Measurements from ENCODE around the gene MRPL16.

MRPL16 gene

DNA sequence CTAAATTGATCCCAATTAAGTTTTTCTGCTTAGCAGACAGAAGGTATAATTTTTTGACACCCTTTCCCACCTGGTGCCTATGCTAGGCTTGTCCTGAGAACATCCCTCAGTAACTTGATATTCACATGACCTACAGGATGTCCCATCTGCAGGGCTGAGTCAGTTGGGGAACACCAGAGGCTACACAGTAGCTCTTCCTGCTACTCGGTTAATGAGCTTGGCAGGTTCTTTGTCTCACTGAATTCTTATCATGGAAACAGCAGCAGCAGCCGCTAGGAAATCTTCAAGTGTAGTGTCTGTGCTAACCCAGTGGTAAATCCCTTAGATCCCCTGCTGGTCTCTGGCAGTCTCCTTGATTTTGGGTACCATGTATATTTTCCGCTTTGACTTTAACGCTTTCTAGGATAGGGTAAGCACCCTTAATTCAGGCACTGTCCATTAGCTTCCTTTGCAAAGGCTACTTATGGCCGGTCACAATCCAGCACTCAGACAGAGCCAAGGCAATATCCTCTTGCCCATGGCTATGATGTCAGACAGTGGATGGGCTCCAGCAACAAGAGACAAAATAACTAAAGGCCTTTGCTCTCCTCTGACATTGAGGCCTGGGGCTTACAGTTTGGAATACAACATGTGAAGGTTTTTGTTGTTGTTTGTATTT lies 8.5 kb downstream of the MRPL16 start:
- Histone ChIP-seq H3K9me2 (replicated peaks; ENCODE audit: insufficient read depth, low read length) (no peaks in the 10 kb centered on the region), H3K27ac (ENCODE audit: low read depth, low read length) (no peak overlapping the region), H3K4me3 (ENCODE audit: insufficient read depth, low read length, poor library complexity, severe bottlenecking) (no peak overlapping the region), H3K9ac (ENCODE audit: low read length) (no peak overlapping the region), H3K27me3 (ENCODE audit: low read length) (no peaks in the 10 kb centered on the region), H3K9me3 (ENCODE audit: insufficient read depth, low read length) (no peaks in the 10 kb centered on the region), H3K79me2 (ENCODE audit: insufficient read depth, low read length) (no peaks in the 10 kb centered on the region), H3F3A (ENCODE audit: insufficient read depth) (no peaks in the 10 kb centered on the region), H3K36me3 (ENCODE audit: low read length) (0 out of 2 replicates have a peak, but pooled peaks cover 4% of the 10 kb centered on the region), H3K4me2 (ENCODE audit: low read depth, low read length, poor library complexity, severe bottlenecking) (no peak overlapping the region), H2AFZ (ENCODE audit: low read depth, low read length, severe bottlenecking) (no peak overlapping the region), H4K20me1 (ENCODE audit: low read depth, low read length) (no peaks in the 10 kb centered on the region)
- TF ChIP-seq, protein P1, sequence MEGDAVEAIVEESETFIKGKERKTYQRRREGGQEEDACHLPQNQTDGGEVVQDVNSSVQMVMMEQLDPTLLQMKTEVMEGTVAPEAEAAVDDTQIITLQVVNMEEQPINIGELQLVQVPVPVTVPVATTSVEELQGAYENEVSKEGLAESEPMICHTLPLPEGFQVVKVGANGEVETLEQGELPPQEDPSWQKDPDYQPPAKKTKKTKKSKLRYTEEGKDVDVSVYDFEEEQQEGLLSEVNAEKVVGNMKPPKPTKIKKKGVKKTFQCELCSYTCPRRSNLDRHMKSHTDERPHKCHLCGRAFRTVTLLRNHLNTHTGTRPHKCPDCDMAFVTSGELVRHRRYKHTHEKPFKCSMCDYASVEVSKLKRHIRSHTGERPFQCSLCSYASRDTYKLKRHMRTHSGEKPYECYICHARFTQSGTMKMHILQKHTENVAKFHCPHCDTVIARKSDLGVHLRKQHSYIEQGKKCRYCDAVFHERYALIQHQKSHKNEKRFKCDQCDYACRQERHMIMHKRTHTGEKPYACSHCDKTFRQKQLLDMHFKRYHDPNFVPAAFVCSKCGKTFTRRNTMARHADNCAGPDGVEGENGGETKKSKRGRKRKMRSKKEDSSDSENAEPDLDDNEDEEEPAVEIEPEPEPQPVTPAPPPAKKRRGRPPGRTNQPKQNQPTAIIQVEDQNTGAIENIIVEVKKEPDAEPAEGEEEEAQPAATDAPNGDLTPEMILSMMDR (IDR thresholded peaks at IDR 0.05; ENCODE audit: insufficient read depth, low read length, poor library complexity, severe bottlenecking): no peak
- TF ChIP-seq EZH2phosphoT487 (conservative IDR thresholded peaks at IDR 0.05; ENCODE audit: low read length): no peak

DNA sequence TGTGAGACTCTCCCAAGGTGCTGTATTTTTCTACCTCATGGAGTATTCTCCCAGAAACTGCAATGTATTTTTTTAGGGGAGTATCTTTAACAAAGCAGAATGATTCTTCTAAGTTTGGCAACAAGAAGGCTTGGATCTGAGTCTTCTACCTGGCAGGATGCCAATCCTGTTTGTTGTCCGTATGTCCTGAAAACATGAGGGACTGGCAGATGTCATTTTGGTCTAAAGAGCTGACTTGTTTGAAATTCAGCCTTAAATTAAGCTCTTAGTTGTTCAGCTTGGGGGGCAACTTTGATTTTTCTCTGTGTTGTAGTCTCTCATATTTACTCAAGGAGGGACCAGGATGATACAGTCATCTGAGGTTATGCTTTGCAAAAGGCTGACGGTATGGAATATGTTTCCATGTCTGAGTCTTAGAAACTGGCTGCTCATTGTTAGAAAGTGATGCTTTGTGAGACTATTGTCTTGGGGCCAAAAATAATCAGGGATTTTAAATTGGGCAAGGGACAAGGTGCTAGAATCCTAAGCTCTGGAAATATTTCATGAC lies 9.3 kb downstream of the MRPL16 start:
- Histone ChIP-seq H3K9me2 (replicated peaks; ENCODE audit: insufficient read depth, low read length) (no peaks in the 10 kb centered on the region), H3K9ac (ENCODE audit: low read length) (no peak overlapping the region), H3K27me3 (ENCODE audit: low read length) (no peaks in the 10 kb centered on the region), H3F3A (ENCODE audit: insufficient read depth) (no peaks in the 10 kb centered on the region), H3K9me3 (ENCODE audit: insufficient read depth, low read length) (no peaks in the 10 kb centered on the region), H3K79me2 (ENCODE audit: insufficient read depth, low read length) (no peaks in the 10 kb centered on the region), H3K4me3 (ENCODE audit: insufficient read depth, low read length, poor library complexity, severe bottlenecking) (no peak overlapping the region), H2AFZ (ENCODE audit: low read depth, low read length, severe bottlenecking) (no peak overlapping the region), H3K36me3 (ENCODE audit: low read length) (0 out of 2 replicates have a peak, but pooled peaks cover 4% of the 10 kb centered on the region), H3K27ac (ENCODE audit: low read depth, low read length) (no peak overlapping the region), H4K20me1 (ENCODE audit: low read depth, low read length) (no peaks in the 10 kb centered on the region), H3K4me2 (ENCODE audit: low read depth, low read length, poor library complexity, severe bottlenecking) (no peak overlapping the region)
- TF ChIP-seq, protein P1 (IDR thresholded peaks at IDR 0.05; ENCODE audit: insufficient read depth, low read length, poor library complexity, severe bottlenecking): no peak
- TF ChIP-seq EZH2phosphoT487 (conservative IDR thresholded peaks at IDR 0.05; ENCODE audit: low read length): no peak

DNA sequence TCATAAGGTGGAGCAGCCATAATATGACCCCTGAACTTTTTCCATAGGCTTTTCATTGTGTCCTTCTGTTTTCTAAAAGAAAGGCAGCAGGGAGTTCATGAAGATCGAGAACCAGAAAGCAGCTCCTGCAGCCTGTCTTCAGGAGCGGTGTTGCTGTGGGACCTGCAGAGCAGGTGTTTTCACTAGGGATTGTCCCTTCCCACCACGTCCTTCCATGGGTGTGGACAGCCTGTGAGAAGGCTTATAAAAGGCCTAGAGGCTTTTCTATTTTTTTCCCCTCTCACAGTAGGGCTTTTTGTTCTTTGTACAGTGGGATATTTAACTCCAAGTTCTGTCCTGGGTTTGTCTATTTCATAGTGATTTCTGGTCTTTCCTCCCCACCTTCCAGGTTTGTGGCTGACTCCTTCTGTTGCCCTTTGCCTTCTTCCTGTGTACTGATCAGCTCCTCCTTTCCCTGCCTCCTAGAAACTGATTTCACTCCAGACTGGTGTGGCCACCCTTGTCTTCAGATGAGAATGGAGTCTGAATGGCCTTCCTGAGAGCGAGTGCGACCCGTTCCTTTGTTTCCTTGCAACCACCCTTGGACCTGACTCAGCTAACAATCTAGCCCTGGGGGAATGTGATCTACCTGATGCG lies 10.1 kb downstream of the MRPL16 start:
- TF ChIP-seq, protein P1 (IDR thresholded peaks at IDR 0.05; ENCODE audit: insufficient read depth, low read length, poor library complexity, severe bottlenecking): no peak
- Histone ChIP-seq H3F3A (ENCODE audit: insufficient read depth) (no peaks in the 10 kb centered on the region), H3K9me3 (ENCODE audit: insufficient read depth, low read length) (no peaks in the 10 kb centered on the region), H3K27ac (ENCODE audit: low read depth, low read length) (no peak overlapping the region), H4K20me1 (ENCODE audit: low read depth, low read length) (no peaks in the 10 kb centered on the region), H3K27me3 (ENCODE audit: low read length) (no peaks in the 10 kb centered on the region), H3K79me2 (ENCODE audit: insufficient read depth, low read length) (no peaks in the 10 kb centered on the region), H3K36me3 (ENCODE audit: low read length) (no peaks in the 10 kb centered on the region), H3K4me3 (ENCODE audit: insufficient read depth, low read length, poor library complexity, severe bottlenecking) (no peak overlapping the region), H3K9ac (ENCODE audit: low read length) (no peak overlapping the region), H3K9me2 (replicated peaks; ENCODE audit: insufficient read depth, low read length) (no peaks in the 10 kb centered on the region), H2AFZ (ENCODE audit: low read depth, low read length, severe bottlenecking) (no peak overlapping the region), H3K4me2 (ENCODE audit: low read depth, low read length, poor library complexity, severe bottlenecking) (no peak overlapping the region)
